Measurements from ENCODE around the gene TCHH. TPM values are rescaled to one million over a fixed set of nuclear protein-coding genes. Genes with fewer than 3 reads are reported as not detected.

The TCHH gene
- total and polyA plus RNA-seq, 9 donors = 0.04 to 0.12 (median 0.08) TPM; not detected in 1

- DNase-seq = no peak
- H3K27ac ChIP-seq = no peak overlapping the region
- TF ChIP-seq POLR2A (IDR thresholded peaks at IDR 0.05) (no peak), EP300 (IDR thresholded peaks at IDR 0.05) (no peak), CTCF (IDR thresholded peaks at IDR 0.05) (no peak)
- WGBS, 3 donors = 68 to 77% (median 71%) methylated on average over 6 of the region's 6 CpGs
- intact Hi-C loops (cut with DNase I) = no loop called here
- H3K36me3 ChIP-seq = no peaks in the 10 kb centered on the region
- no peaks in the 10 kb centered on the region for H3K9me3 ChIP-seq
- H3K27me3 ChIP-seq = no peaks in the 10 kb centered on the region
- H3K4me1 ChIP-seq (ENCODE audit: insufficient read depth) = no peaks in the 10 kb centered on the region
- H3K4me3 ChIP-seq = no peak overlapping the region
Measured at GRCh38 chr1:152125834-152126443, 10.7 kb upstream of the TCHH start.

DNA sequence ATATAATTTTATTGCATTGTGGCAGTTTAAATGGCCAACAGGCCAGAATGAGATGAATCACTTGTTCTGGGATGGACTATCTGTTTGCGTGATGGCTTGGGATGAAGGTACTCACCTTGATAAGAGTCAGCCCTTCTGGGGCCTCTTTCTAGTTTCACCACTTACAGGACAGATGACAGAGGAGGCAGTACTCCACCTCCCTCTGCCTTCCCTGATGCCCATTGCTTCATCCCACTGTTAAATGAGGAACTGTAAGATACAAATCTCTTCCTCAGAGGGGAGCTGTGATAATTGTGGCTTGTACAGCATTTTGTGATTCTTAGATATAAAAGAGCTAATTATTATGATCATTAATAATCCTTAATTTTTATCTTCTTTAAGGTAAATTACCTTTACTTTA, 3.7 kb upstream of the TCHH start:
- no peak for DNase-seq
- intact Hi-C loops (cut with DNase I) = no loop called here
- Histone ChIP-seq H3K27ac (no peak overlapping the region), H3K36me3 (no peaks in the 10 kb centered on the region), H3K9me3 (no peaks in the 10 kb centered on the region), H3K4me1 (ENCODE audit: insufficient read depth) (no peaks in the 10 kb centered on the region), H3K4me3 (no peak overlapping the region), H3K27me3 (no peaks in the 10 kb centered on the region)
- 86 to 94% (median 86%) methylated on average over 1 of the region's 1 CpG for WGBS, 3 donors
- no peak for TF ChIP-seq POLR2A (IDR thresholded peaks at IDR 0.05)
- no peak for TF ChIP-seq EP300 (IDR thresholded peaks at IDR 0.05)
- TF ChIP-seq CTCF (IDR thresholded peaks at IDR 0.05) = no peak

DNA sequence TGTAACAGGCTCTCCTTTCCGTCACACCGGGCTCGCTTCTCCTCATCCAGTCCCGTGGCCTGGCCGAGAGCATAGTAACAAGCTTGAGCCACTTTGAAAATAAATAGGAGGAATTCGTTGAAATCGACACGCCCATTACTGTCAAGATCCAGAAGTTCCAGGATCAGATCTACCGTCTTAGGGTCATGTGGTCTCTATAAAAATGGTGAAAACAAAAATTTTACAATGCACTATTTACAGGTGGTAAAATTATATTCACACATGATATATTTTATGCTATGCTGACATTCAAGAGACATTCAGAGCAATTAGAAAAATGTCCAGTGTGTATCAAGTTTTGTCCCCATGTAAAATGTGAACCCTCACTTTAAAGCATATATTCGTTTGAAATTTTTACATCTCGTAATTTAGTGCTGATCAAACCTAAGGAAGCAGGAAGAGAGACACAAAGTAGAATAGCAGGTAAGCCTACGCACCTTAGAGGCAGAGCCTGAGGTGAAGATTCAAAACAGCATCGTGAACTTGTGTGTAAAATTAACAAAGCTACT, 2.3 kb downstream of the TCHH start:
- H3K4me1 ChIP-seq (ENCODE audit: insufficient read depth) = peaks cover 2% of the 10 kb centered on the region
- no peak overlapping the region for H3K27ac ChIP-seq
- intact Hi-C loops (cut with DNase I) = no loop called here
- H3K36me3 ChIP-seq = no peaks in the 10 kb centered on the region
- no peaks in the 10 kb centered on the region for H3K27me3 ChIP-seq
- DNase-seq = no peak
- 22 to 25% (median 24%) methylated on average over 13 of the region's 13 CpGs for WGBS, 3 donors
- TF ChIP-seq EP300 (IDR thresholded peaks at IDR 0.05) (no peak), POLR2A (IDR thresholded peaks at IDR 0.05) (no peak), CTCF (IDR thresholded peaks at IDR 0.05) (no peak)
- H3K9me3 ChIP-seq = peaks cover 0 to 8% of the 10 kb centered on the region in 2 donors
- H3K4me3 ChIP-seq = no peak overlapping the region

DNA sequence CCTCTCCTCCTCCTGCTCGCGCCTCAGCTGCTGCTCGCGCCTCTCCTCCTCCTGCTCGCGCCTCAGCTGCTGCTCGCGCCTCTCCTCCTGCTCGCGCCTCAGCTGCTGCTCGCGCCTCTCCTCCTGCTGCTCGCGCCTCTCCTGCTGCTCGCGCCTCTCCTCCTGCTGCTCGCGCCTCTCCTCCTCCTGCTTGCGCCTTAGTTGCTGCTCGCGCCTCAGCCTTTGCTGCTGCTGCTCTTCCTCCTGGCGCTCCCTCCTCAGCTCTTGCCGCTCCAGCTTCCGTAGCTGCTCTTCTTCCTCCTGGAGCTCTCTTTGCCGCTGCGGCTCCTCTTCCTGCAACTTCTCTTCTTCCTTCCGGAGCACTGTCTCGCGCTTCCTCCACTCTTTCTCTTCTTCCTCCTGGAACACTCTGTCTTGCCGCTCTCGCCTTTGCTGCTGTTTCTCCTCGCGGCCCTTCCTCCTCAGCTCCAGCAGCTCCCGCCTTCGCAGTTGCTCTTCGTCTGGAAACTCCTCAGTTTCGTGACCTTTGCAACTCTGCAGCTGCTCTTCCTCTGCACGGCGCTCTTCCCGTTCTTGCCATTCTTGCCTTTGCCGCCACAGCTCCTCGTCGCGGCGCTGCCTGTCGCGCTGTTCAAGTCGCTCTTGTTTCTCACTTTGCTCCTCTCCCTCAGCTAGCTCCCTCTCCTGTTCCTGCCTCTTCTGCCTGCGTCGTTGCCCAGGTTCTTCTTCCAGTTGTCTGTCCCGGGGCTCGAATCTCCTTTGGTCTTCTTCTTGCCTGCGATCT, 3.0 kb downstream of the TCHH start:
- TF ChIP-seq POLR2A (IDR thresholded peaks at IDR 0.05) (no peak), EP300 (IDR thresholded peaks at IDR 0.05) (no peak), CTCF (IDR thresholded peaks at IDR 0.05) (no peak)
- H3K27me3 ChIP-seq = no peaks in the 10 kb centered on the region
- peaks cover 2% of the 10 kb centered on the region for H3K4me1 ChIP-seq (ENCODE audit: insufficient read depth)
- no peak overlapping the region for H3K27ac ChIP-seq
- intact Hi-C loops (cut with DNase I) = no loop called here
- H3K36me3 ChIP-seq = no peaks in the 10 kb centered on the region
- no peak for DNase-seq
- peaks cover 0 to 11% of the 10 kb centered on the region in 2 donors for H3K9me3 ChIP-seq
- no peak overlapping the region for H3K4me3 ChIP-seq
- WGBS, 3 donors = 1 to 2% (median 2%) methylated on average over 52 to 53 of the region's 53 CpGs

Measured in ovary (tissue), 9 donors.